Measurements from ENCODE around the gene SLC22A2. TPM values are rescaled to one million over a fixed set of nuclear protein-coding genes. Genes with fewer than 3 reads are reported as not detected.

The SLC22A2 gene
- total RNA-seq, 1 experiment from 2014 or later = not detected

GRCh38 chr6:160267102-160267501 lies 8.5 kb upstream of the SLC22A2 start:
- no peak for DNase-seq (ENCODE audit: low read depth in 1 of 2, low spot score in 2 of 2)

GRCh38 chr6:160265869-160266476 lies 7.4 kb upstream of the SLC22A2 start:
- Histone ChIP-seq H3K4me3 (no peak overlapping the region), H3K9me3 (replicated peaks) (peaks cover 3% of the 10 kb centered on the region; the same call in 1 of the 2 replicates), H3K27me3 (replicated peaks) (no peaks in the 10 kb centered on the region), H3K36me3 (no peaks in the 10 kb centered on the region), H3K4me1 (replicated peaks) (no peaks in the 10 kb centered on the region), H3K27ac (no peak overlapping the region)
- no peak for DNase-seq (ENCODE audit: low read depth in 1 of 2, low spot score in 2 of 2)

More at GRCh38 chr6:160267102-160267501, 8.5 kb upstream of the SLC22A2 start:
- no peaks in the 10 kb centered on the region for H3K4me1 ChIP-seq (replicated peaks)
- H3K9me3 ChIP-seq (replicated peaks) = peaks cover 3% of the 10 kb centered on the region; the same call in 1 of the 2 replicates
- H3K27me3 ChIP-seq (replicated peaks) = no peaks in the 10 kb centered on the region
- no peaks in the 10 kb centered on the region for H3K36me3 ChIP-seq
- no peak overlapping the region for H3K27ac ChIP-seq
- no peak overlapping the region for H3K4me3 ChIP-seq

GRCh38 chr6:160264061-160264612 lies 5.5 kb upstream of the SLC22A2 start:
- peaks cover 3% of the 10 kb centered on the region; the same call in 1 of the 2 replicates for H3K9me3 ChIP-seq (replicated peaks)
- no peaks in the 10 kb centered on the region for H3K4me1 ChIP-seq (replicated peaks)
- no peaks in the 10 kb centered on the region for H3K27me3 ChIP-seq (replicated peaks)
- H3K36me3 ChIP-seq = no peaks in the 10 kb centered on the region
- no peak overlapping the region for H3K27ac ChIP-seq
- no peak for DNase-seq (ENCODE audit: low read depth in 1 of 2, low spot score in 2 of 2)
- H3K4me3 ChIP-seq = no peak overlapping the region

- DNase-seq (ENCODE audit: low read depth in 1 of 2, low spot score in 2 of 2) = no peak
- H3K4me1 ChIP-seq (replicated peaks) = no peaks in the 10 kb centered on the region
- no peak overlapping the region for H3K27ac ChIP-seq
- no peaks in the 10 kb centered on the region for H3K36me3 ChIP-seq
- 0 out of 2 replicates have a peak, but pooled peaks cover 3% of the 10 kb centered on the region for H3K9me3 ChIP-seq (replicated peaks)
- H3K4me3 ChIP-seq = no peak overlapping the region
- no peaks in the 10 kb centered on the region for H3K27me3 ChIP-seq (replicated peaks)
Observed at GRCh38 chr6:160263196-160263939, 4.7 kb upstream of the SLC22A2 start.

DNA sequence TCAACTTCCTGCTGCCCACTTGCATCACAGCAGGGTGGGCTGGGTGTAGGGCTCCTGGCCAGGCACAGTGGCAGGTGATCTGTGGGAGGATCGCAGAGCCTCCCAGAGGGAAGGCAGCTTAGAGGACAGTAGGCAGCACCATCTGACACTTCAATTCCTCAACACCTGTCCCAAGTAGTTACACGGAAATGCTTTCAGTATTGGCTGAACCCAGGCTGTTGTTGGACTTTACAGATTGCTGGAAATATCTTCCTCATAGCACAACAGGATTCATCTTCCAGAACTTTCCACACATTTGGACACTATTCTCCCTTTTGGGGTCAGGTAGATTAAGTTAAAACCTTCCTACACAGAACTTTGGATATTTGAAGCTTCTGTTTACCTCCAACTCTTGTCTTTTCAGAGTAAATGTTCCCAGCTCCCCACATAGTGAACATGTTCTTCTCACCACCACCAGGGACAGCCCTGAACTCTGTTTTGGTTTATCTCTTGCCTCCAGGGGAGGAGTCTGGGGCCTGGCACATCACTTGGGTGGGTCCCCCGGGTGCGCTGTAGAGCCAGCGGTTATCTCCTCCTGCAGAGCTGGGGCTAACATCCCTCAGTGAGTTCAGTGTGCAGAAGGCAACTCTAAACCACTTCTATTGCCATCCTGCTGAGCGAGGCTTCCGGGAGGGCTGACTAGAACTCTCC lies 3.5 kb upstream of the SLC22A2 start:
- no peaks in the 10 kb centered on the region for H3K36me3 ChIP-seq
- H3K27ac ChIP-seq = no peak overlapping the region
- H3K4me1 ChIP-seq (replicated peaks) = no peaks in the 10 kb centered on the region
- no peak overlapping the region for H3K4me3 ChIP-seq
- 0 out of 2 replicates have a peak, but pooled peaks cover 3% of the 10 kb centered on the region for H3K9me3 ChIP-seq (replicated peaks)
- H3K27me3 ChIP-seq (replicated peaks) = no peaks in the 10 kb centered on the region
- no peak for DNase-seq (ENCODE audit: low read depth in 1 of 2, low spot score in 2 of 2)

- Histone ChIP-seq H3K27ac (no peak overlapping the region), H3K36me3 (no peaks in the 10 kb centered on the region), H3K27me3 (replicated peaks) (no peaks in the 10 kb centered on the region), H3K9me3 (replicated peaks) (0 out of 2 replicates have a peak, but pooled peaks cover 3% of the 10 kb centered on the region), H3K4me3 (no peak overlapping the region), H3K4me1 (replicated peaks) (no peaks in the 10 kb centered on the region)
- DNase-seq (ENCODE audit: low read depth in 1 of 2, low spot score in 2 of 2) = no peak
Observed at GRCh38 chr6:160260803-160261450, 2.3 kb upstream of the SLC22A2 start.

- H3K9me3 ChIP-seq (replicated peaks) = 0 out of 2 replicates have a peak, but pooled peaks cover 3% of the 10 kb centered on the region
- no peak overlapping the region for H3K4me3 ChIP-seq
- no peaks in the 10 kb centered on the region for H3K36me3 ChIP-seq
- no peak for DNase-seq (ENCODE audit: low read depth in 1 of 2, low spot score in 2 of 2)
- no peak overlapping the region for H3K27ac ChIP-seq
- no peaks in the 10 kb centered on the region for H3K27me3 ChIP-seq (replicated peaks)
- no peaks in the 10 kb centered on the region for H3K4me1 ChIP-seq (replicated peaks)
Observed at GRCh38 chr6:160260367-160260766, 1.7 kb upstream of the SLC22A2 start.

GRCh38 chr6:160259598-160259997 lies 977 bp upstream of the SLC22A2 start:
- Histone ChIP-seq H3K4me1 (replicated peaks) (no peaks in the 10 kb centered on the region), H3K9me3 (replicated peaks) (no peaks in the 10 kb centered on the region), H3K4me3 (no peak overlapping the region), H3K36me3 (no peaks in the 10 kb centered on the region), H3K27ac (no peak overlapping the region), H3K27me3 (replicated peaks) (no peaks in the 10 kb centered on the region)
- DNase-seq (ENCODE audit: low read depth in 1 of 2, low spot score in 2 of 2) = no peak

DNA sequence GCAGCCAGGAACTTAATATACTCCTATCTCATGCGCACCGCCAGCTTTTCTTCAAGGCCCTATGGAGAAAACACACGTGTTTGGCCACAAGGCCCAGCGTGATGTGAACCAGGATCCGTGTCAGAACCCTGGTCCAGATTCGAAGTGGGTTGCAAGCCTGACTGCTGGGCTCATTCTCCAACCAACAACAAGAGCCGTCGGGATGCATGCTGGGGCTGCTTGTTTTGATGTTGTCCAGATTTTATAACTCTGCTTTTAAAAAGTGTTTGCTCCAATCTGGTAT lies 463 bp upstream of the SLC22A2 start:
- no peaks in the 10 kb centered on the region for H3K27me3 ChIP-seq (replicated peaks)
- no peak overlapping the region for H3K27ac ChIP-seq
- H3K9me3 ChIP-seq (replicated peaks) = no peaks in the 10 kb centered on the region
- no peaks in the 10 kb centered on the region for H3K4me1 ChIP-seq (replicated peaks)
- no peak for DNase-seq (ENCODE audit: low read depth in 1 of 2, low spot score in 2 of 2)
- H3K36me3 ChIP-seq = no peaks in the 10 kb centered on the region
- no peak overlapping the region for H3K4me3 ChIP-seq

DNA sequence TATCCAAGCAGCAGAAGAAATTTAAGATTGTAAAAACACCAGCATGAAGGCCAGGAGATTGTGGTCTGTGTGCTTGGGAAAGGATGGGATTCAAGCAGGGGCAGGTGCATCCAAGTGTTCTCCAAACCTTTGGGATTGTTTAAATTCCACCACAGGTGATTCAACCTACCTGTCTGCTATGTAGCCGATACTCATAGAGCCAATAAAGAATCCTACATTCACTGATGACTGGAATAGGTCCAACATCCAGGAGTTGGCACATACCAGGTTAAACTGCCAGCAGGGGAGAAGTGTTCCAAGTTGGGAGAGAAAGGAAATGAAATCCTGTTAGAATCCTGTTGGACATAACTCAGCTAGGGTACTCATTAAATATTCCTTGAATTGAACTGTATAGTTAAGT lies 2.2 kb downstream of the SLC22A2 start:
- no peaks in the 10 kb centered on the region for H3K4me1 ChIP-seq (replicated peaks)
- H3K36me3 ChIP-seq = no peaks in the 10 kb centered on the region
- H3K4me3 ChIP-seq = no peak overlapping the region
- no peaks in the 10 kb centered on the region for H3K27me3 ChIP-seq (replicated peaks)
- no peak for DNase-seq (ENCODE audit: low read depth in 1 of 2, low spot score in 2 of 2)
- no peak overlapping the region for H3K27ac ChIP-seq
- H3K9me3 ChIP-seq (replicated peaks) = no peaks in the 10 kb centered on the region

DNA sequence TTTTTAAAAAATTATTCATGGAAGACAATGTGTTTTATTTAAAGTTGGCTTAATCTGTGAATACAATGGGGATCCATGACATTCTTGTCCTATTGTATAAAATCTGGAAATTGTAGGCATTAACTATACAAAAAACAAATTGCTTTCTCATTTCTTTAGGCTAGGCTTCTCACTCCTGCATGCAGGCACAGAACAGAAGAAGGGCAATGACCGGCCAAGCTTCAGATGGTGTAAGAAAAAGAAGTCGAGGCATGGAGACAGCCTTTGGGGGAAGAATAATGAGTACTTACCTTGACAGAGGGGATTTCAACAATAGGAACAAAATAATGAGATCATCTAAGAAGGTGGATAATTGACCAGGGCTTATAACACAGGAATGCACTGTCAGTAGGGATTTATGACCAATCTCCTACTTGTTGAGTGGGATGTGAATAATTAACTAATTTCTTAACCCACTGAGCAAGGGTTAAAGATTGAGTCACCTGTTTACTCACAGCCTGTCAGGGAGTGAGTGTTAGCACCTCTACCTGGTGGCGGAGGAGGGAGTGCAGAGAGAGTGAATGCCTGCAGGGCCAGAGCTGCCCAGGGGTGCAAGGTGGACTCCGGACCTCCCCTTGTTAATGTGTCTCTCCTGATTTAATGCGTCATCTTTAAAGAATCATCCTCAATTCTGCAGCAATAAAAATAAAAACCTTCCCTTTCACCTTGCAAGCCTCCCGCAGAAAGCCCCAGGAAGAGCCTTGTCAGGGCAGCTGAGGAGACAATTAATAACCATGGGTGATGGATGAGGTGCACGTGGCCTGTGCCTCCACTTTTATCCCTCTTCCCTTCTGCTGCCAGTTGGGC lies 3.9 kb downstream of the SLC22A2 start:
- DNase-seq (ENCODE audit: low read depth in 1 of 2, low spot score in 2 of 2) = no peak
- no peak overlapping the region for H3K4me3 ChIP-seq
- H3K4me1 ChIP-seq (replicated peaks) = no peaks in the 10 kb centered on the region
- H3K27ac ChIP-seq = no peak overlapping the region
- no peaks in the 10 kb centered on the region for H3K27me3 ChIP-seq (replicated peaks)
- no peaks in the 10 kb centered on the region for H3K36me3 ChIP-seq
- no peaks in the 10 kb centered on the region for H3K9me3 ChIP-seq (replicated peaks)

- no peak overlapping the region for H3K27ac ChIP-seq
- H3K9me3 ChIP-seq (replicated peaks) = no peaks in the 10 kb centered on the region
- no peak for DNase-seq (ENCODE audit: low read depth in 1 of 2, low spot score in 2 of 2)
- H3K4me1 ChIP-seq (replicated peaks) = no peaks in the 10 kb centered on the region
- H3K4me3 ChIP-seq = no peak overlapping the region
- H3K27me3 ChIP-seq (replicated peaks) = no peaks in the 10 kb centered on the region
- H3K36me3 ChIP-seq = no peaks in the 10 kb centered on the region
Observed at GRCh38 chr6:160253714-160254113, 4.9 kb downstream of the SLC22A2 start.

DNA sequence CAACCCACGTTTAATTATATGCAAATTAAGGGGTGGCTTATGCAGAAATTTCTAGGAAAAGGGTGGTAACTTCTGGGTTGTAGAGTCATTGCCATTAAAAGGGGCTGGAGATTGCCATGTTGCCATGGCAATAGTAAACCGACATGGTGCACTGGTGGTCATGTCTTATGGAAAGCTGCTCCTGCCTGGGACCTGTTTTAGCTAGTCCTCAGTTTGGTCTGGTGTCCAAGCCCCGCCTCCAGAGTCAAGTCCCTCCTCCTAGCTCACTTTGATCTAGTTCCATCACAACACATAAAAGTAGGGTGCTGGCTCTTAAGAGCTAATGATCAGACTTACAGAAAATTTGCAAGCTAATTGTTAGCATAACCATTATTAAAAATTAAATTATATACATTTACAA lies 5.3 kb downstream of the SLC22A2 start:
- no peaks in the 10 kb centered on the region for H3K4me1 ChIP-seq (replicated peaks)
- no peaks in the 10 kb centered on the region for H3K27me3 ChIP-seq (replicated peaks)
- no peaks in the 10 kb centered on the region for H3K36me3 ChIP-seq
- DNase-seq (ENCODE audit: low read depth in 1 of 2, low spot score in 2 of 2) = no peak
- no peak overlapping the region for H3K27ac ChIP-seq
- no peaks in the 10 kb centered on the region for H3K9me3 ChIP-seq (replicated peaks)
- H3K4me3 ChIP-seq = no peak overlapping the region
